Endothelial cell of umbilical vein (primary cell): ENCODE measurements around the gene ENAH.

Source experiments
- EZH2 ChIP-seq: IDR thresholded peaks from 2 replicates; pipeline ENCODE4 v1.6.1; 2012; ENCODE audit warnings: borderline replicate concordance, low read depth, mild to moderate bottlenecking, moderate library complexity, low read length, inconsistent platforms; ENCODE audit not compliant: severe bottlenecking
- GATA2 ChIP-seq: IDR thresholded peaks from 2 replicates; pipeline ENCODE4 v1.7.0; 2011; ENCODE audit warnings: low read depth, mild to moderate bottlenecking, moderate library complexity, mixed read lengths, low read length; ENCODE audit not compliant: insufficient read length, insufficient read depth
- JUN ChIP-seq: IDR thresholded peaks from 2 replicates; pipeline ENCODE4 v1.6.1; 2011; ENCODE audit warnings: borderline replicate concordance, low read depth; ENCODE audit not compliant: insufficient read length, insufficient read depth
- MYC ChIP-seq: IDR thresholded peaks from one replicate; pipeline ENCODE4 v1.6.1; 2011; ENCODE audit warnings: mild to moderate bottlenecking, low read depth, low read length
- POLR2A ChIP-seq: IDR thresholded peaks from 2 replicates; pipeline ENCODE4 v1.6.1; 2012; ENCODE audit warnings: low read depth, mild to moderate bottlenecking, control low read depth, low read length
- POLR2AphosphoS5 ChIP-seq: IDR thresholded peaks from 2 replicates; pipeline ENCODE4 v1.6.1; 2012; ENCODE audit warnings: low read depth, mild to moderate bottlenecking, control low read depth, low read length, moderate library complexity; ENCODE audit not compliant: insufficient read depth
- TF ChIP-seq, protein P1 (sequence below), 2 donors: IDR thresholded peaks; 1 replicate in 1 of 2; 2 replicates in 1 of 2; pipeline ENCODE4 v1.5.1; 2011; ENCODE audit warnings: low read length in 2 of 2, mild to moderate bottlenecking in 2 of 2, moderate library complexity in 2 of 2, control low read depth in 1 of 2, inconsistent platforms in 1 of 2, low read depth in 1 of 2; ENCODE audit not compliant: insufficient read depth in 1 of 2; ENCODE audit errors: extremely low read depth in 1 of 2
- TF ChIP-seq, protein P2 (sequence below): IDR thresholded peaks from 2 replicates; pipeline ENCODE4 v1.6.1; 2011; ENCODE audit not compliant: insufficient read depth, insufficient read length

DNA sequence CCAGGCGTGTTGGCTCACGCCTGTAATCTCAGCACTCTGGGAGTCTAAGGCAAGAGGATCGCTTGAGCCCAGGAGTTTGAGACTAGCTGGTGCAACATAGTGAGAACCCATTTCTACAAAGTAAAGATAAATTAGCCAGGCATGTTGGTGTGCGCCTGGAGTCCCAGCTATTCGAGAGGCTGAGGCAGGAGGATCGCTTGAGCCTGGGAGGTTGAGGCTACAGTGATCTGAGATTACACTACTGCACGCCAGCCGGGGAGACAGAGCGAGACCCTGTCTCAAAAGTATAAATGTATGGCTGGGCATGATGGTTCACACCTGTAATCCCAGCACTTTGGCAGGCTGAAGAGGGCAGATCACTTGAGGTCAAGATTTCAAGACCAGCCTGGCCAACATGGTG lies 173.6 kb downstream of the ENAH start:
- TF ChIP-seq, protein P1, sequence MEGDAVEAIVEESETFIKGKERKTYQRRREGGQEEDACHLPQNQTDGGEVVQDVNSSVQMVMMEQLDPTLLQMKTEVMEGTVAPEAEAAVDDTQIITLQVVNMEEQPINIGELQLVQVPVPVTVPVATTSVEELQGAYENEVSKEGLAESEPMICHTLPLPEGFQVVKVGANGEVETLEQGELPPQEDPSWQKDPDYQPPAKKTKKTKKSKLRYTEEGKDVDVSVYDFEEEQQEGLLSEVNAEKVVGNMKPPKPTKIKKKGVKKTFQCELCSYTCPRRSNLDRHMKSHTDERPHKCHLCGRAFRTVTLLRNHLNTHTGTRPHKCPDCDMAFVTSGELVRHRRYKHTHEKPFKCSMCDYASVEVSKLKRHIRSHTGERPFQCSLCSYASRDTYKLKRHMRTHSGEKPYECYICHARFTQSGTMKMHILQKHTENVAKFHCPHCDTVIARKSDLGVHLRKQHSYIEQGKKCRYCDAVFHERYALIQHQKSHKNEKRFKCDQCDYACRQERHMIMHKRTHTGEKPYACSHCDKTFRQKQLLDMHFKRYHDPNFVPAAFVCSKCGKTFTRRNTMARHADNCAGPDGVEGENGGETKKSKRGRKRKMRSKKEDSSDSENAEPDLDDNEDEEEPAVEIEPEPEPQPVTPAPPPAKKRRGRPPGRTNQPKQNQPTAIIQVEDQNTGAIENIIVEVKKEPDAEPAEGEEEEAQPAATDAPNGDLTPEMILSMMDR (IDR thresholded peaks at IDR 0.05; ENCODE audit: extremely low read depth in 1 of 2, insufficient read depth in 1 of 2, low read depth in 1 of 2, low read length in 2 of 2), result no peak
- TF ChIP-seq MYC (no peak), GATA2 (no peak), EZH2 (no peak), POLR2AphosphoS5 (no peak), JUN (no peak), POLR2A (no peak)
- TF ChIP-seq, protein P2, sequence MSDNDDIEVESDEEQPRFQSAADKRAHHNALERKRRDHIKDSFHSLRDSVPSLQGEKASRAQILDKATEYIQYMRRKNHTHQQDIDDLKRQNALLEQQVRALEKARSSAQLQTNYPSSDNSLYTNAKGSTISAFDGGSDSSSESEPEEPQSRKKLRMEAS, result no peak
